NCI-H1417 (cell line): ENCODE data around the gene DUOX2.
"Not testable (repeated sequence)": the region's sequence is repeated elsewhere in the genome, so short reads cannot be mapped to it uniquely, and the experiment has no call there.

Experiments used
- DNase-seq, 3 experiments: peaks; one replicate each; lab custom pipeline; 2025; lab: John Stamatoyannopoulos, UW

The DUOX2 gene

GRCh38 chr15:45118996-45119395, 5.0 kb upstream of the DUOX2 start:
- DNase-seq: no peak

- DNase-seq: peak; percentile 72 to 89 (median 89)
Measured at GRCh38 chr15:45118131-45118588, 4.2 kb upstream of the DUOX2 start.

GRCh38 chr15:45117308-45118130, 3.5 kb upstream of the DUOX2 start:
- no peak for DNase-seq

GRCh38 chr15:45116482-45117307, 2.7 kb upstream of the DUOX2 start:
- DNase-seq: no peak

DNA sequence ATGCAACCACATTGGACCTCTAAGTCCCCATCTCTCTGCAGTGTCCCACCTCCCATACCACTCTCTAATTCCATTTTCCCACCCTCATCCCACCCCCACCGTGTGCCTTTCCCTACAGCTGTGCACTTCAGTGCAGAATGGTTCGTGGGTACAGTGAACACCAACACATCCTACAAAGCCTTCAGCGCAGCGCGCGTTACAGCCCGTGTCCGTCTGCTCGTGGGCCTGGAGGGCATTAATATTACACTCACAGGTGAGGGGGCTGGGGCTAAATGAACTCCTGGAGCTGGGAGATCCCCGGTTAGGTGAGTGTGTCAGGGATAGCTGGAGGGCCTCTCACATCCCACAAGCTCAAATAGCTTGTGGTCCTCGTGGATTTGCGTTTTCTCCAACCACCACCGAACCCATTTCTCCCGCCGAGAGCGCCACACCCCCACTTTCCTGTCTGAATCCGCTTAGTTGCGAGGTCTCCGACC, 2.1 kb upstream of the DUOX2 start:
- DNase-seq: no peak

- no peak for DNase-seq
Measured at GRCh38 chr15:45115312-45115820, 1.4 kb upstream of the DUOX2 start.

GRCh38 chr15:45114751-45115085, 746 bp upstream of the DUOX2 start:
- DNase-seq: no peak

- peak in 1 of 3 experiments; percentile 11 for DNase-seq
Measured at GRCh38 chr15:45113380-45113990, 487 bp downstream of the DUOX2 start.

DNA sequence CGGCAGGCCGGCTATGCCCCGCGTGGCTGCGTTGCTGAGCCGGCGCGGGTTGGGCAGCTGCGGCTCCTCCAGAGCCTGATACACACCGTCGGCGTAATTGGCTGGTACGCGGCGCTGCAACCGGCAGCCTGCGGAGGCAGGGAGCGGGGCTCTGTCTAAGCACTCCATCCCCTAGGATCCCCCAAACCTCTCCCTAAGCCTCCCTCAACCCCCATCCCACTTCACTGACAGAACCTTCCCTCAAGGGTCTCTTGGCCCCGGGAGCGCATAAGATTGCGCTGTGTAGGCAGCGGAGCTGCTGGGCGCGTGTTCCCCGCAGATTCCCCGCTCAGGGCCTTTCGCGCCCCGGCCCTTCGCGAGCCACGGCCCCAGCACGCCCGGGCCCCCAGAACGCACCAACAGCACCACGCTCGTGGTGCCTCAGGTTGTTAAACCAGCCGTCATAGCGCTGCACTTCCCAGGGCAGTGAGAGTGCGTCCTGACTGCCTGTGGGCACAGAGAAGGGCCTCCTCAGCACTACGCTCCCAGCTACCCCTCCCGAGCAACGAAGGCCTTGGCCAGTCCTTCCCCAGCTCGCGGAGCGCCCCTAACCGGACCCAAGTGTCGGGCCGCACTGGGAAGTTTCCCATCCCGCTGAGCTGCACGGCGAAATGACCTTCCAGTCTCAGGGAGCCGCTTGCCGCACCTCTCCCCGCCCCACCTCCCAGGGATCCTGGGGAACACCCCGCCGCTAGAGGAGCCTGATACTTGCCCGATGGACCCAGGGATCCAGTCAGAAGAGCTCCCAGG, 1.2 kb downstream of the DUOX2 start:
- peak in 2 of 3 experiments; percentile 25 to 43 for DNase-seq

DNA sequence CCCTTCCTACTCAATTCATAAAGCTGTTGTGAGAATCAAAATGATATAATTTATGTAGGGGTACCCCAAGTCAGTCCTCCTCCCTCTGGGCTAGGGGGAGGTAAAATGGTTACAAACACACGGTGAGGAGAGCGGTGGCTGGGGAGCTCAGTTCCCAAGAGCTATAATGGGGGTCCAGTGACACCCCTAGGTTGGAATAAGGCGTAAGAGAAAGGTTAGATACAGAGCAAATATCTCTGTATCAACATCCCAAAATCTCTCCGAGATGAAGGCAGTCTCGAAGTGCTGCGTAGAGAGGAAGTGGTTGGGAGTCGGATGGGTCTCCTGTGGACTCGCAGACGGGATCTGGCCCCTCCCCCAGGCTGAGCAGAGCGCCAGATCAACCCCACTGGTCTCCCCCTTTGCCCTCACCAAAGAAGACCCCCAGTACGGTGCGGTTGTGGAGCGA, 1.8 kb downstream of the DUOX2 start:
- peak in 1 of 3 experiments; percentile 25 for DNase-seq

DNA sequence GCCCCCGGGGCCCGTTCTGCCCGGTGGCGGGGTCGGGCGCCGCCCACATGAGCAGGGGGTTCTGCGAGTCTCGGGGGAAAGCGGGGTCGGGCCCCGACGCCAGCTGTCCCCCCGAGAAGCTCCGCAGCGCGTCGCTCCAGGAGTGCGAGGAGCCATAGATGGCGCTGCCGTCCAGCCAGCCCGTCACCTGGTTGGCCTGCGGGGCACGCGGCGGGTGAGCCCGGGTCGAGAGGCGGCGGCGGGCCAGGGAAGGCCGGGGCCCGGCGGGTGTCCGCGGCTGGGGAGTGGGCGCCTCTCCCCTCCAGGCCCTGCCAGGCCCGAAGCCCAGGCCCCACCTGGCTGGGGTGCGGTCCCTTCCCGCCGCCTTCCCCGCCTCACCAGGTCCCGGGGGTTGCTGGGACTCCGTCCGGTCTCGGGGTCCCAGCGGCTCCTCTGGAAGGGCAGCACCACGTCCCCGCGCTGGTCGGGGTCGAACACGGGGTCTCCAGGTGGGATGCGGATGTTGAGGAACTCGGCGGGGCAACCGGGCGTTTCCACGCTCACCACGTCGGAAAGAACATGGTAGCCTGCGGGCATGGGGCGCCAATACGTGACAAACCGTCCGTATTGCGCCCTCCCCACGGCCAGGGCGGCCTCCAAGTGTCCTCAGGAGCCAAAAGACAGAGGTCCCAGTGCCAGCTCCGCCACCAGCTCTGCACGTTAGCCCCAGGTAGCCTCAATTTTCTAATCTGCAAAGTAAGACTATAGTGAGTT, 2.4 kb downstream of the DUOX2 start:
- DNase-seq: no peak

GRCh38 chr15:45110256-45110820, 3.6 kb downstream of the DUOX2 start:
- no peak for DNase-seq

DNA sequence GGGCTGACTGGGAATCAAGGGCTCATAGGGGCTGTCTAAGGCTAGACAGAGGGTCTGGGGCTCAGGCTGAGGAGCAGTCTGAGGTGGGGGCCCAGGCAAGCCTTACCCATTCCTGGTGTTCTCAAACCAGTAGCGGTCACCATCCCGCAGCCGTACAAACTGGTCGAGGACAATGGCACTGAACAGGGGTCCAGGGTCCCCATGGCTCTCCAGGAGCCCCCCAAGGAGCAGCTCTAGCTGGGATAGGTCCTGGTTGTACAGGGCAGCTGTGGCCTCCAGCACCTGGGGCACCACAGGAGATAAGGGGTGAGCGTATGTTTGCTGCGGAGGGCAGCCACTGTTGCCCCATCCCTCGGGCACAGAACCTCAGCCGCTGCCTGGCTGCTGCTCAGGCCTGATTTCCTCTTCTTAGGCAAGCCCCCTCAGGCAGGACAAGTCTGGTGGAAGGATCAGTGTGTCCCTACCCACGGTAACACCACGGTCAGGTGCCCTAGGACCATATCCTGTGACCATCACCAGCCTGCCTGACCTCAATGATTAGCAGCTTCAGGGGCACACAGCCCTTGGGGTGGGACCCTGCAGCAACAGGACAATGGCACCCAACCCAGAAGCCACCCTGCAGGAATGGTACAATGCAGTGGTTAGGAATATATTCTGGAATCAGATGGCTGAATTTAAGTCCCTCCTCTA, 5.9 kb downstream of the DUOX2 start:
- no peak for DNase-seq

- no peak for DNase-seq
Measured at GRCh38 chr15:45106002-45106790, 7.8 kb downstream of the DUOX2 start.

- DNase-seq: no peak
Measured at GRCh38 chr15:45105586-45105985, 8.4 kb downstream of the DUOX2 start.

DNA sequence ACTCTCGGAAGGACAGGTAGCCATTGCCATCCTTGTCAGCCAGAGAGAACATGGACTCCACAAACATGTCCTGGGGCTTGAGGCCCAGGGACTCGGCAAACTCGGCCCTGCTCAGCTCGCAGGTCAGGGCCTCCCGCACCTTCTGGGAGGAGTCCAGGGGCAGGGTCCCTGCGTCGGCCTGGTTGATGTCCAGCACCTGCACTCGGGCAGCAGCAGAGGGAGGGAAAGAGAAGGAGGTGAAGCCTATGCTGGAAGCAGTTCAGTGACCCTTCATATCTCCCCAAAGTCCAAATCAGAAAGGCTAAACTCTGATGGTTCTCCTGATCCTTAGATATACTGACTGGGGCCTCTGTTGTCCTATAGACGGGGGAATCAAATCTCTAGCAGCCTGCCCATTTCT, 9.8 kb downstream of the DUOX2 start:
- DNase-seq: not testable (repeated sequence)

- no peak for DNase-seq
Measured at GRCh38 chr15:45102226-45102625, 11.7 kb downstream of the DUOX2 start.

- no peak for DNase-seq
Measured at GRCh38 chr15:45101749-45102148, 12.2 kb downstream of the DUOX2 start.
